ENCODE data around the gene SMAD3. TPM values are rescaled to one million over a fixed set of nuclear protein-coding genes. Genes with fewer than 3 reads are reported as not detected.
"Not testable (repeated sequence)": the region's sequence is repeated elsewhere in the genome, so short reads cannot be mapped to it uniquely, and the experiment has no call there.

Gene SMAD3
- total RNA-seq, 4 donors from 2014 or later, result 21.2 to 32.3 (median 24.2) TPM

GRCh38 chr15:67149773-67150022 lies 84.3 kb downstream of the SMAD3 start:
- peaks cover 56 to 76% (median 73%) of the 10 kb centered on the region in 4 donors for H3K4me1 ChIP-seq
- peak overlapping the region; percentile 50 to 87 (median 85) for H3K27ac ChIP-seq (replicated peaks in 1 of 4)
- DNase-seq (ENCODE audit: extremely low spot score), result no peak
- no peaks in the 10 kb centered on the region for H3K36me3 ChIP-seq
- TF ChIP-seq EP300 (IDR thresholded peaks at IDR 0.05), result no peak
- TF ChIP-seq, protein P1, sequence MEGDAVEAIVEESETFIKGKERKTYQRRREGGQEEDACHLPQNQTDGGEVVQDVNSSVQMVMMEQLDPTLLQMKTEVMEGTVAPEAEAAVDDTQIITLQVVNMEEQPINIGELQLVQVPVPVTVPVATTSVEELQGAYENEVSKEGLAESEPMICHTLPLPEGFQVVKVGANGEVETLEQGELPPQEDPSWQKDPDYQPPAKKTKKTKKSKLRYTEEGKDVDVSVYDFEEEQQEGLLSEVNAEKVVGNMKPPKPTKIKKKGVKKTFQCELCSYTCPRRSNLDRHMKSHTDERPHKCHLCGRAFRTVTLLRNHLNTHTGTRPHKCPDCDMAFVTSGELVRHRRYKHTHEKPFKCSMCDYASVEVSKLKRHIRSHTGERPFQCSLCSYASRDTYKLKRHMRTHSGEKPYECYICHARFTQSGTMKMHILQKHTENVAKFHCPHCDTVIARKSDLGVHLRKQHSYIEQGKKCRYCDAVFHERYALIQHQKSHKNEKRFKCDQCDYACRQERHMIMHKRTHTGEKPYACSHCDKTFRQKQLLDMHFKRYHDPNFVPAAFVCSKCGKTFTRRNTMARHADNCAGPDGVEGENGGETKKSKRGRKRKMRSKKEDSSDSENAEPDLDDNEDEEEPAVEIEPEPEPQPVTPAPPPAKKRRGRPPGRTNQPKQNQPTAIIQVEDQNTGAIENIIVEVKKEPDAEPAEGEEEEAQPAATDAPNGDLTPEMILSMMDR (IDR thresholded peaks at IDR 0.05), result no peak
- no peak for TF ChIP-seq POLR2A (IDR thresholded peaks at IDR 0.05; ENCODE audit: low read depth)
- TF ChIP-seq POLR2AphosphoS5 (IDR thresholded peaks at IDR 0.05), result no peak
- intact Hi-C loops (cut with DNase I), result loop anchor here (10.0 kb wide), 1 partner anchor 285 kb away; no protein-coding TSS in a partner anchor
- no peak overlapping the region for H3K4me3 ChIP-seq
- WGBS, result 52% methylated on average over 1 of the region's 1 CpG
- no peaks in the 10 kb centered on the region for H3K9me3 ChIP-seq
- H3K27me3 ChIP-seq, result no peaks in the 10 kb centered on the region

- H3K27ac ChIP-seq (replicated peaks in 1 of 4), result peak overlapping the region; percentile 50 to 87 (median 85)
- DNase-seq (ENCODE audit: extremely low spot score), result no peak
- no peaks in the 10 kb centered on the region for H3K27me3 ChIP-seq
- H3K4me3 ChIP-seq, result peak overlapping the region in 3 of 4 donors; percentile 0 to 27 (median 11)
- WGBS, result 33% methylated on average over 16 of the region's 16 CpGs
- intact Hi-C loops (cut with DNase I), result loop anchor here (10.0 kb wide), 1 partner anchor 285 kb away; no protein-coding TSS in a partner anchor
- TF ChIP-seq POLR2A (IDR thresholded peaks at IDR 0.05; ENCODE audit: low read depth) (no peak), EP300 (IDR thresholded peaks at IDR 0.05) (no peak), POLR2AphosphoS5 (IDR thresholded peaks at IDR 0.05) (peak; percentile 39 to 57)
- TF ChIP-seq, protein P1 (IDR thresholded peaks at IDR 0.05), result no peak
- H3K4me1 ChIP-seq, result peaks cover 53 to 74% (median 71%) of the 10 kb centered on the region in 4 donors
- H3K9me3 ChIP-seq, result no peaks in the 10 kb centered on the region
- H3K36me3 ChIP-seq, result no peaks in the 10 kb centered on the region
These were observed 84.8 kb downstream of the SMAD3 start for GRCh38 chr15:67150023-67150860.

DNA sequence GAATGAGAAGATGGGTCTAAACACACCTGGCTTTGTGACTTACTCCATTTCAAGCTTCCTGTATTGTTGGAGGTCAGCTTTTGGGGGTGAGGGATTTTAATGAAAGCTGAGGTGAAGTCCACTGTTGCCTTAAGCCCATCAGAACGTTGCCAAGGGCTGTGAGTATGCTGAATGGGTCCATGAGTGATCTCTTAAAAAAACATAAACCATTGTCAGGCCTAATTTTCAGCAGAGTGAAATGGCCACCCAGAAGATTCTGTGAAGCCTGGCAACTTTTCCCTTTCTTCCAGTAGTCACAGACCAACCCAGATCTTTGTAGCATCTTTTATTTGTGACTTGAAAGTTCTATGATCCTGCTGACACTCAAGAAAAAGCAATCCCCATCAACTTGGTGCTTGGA lies 87.0 kb downstream of the SMAD3 start:
- TF ChIP-seq EP300 (IDR thresholded peaks at IDR 0.05) (no peak), POLR2A (IDR thresholded peaks at IDR 0.05; ENCODE audit: low read depth) (no peak), POLR2AphosphoS5 (IDR thresholded peaks at IDR 0.05) (no peak)
- TF ChIP-seq, protein P1 (IDR thresholded peaks at IDR 0.05), result no peak
- no peaks in the 10 kb centered on the region for H3K9me3 ChIP-seq
- DNase-seq (ENCODE audit: extremely low spot score), result no peak
- intact Hi-C loops (cut with DNase I), result loop anchor here (10.0 kb wide), 1 partner anchor 282 kb away; no protein-coding TSS in a partner anchor
- H3K4me3 ChIP-seq, result no peak overlapping the region
- 27% methylated on average over 1 of the region's 1 CpG for WGBS
- H3K27me3 ChIP-seq, result no peaks in the 10 kb centered on the region
- no peak overlapping the region for H3K27ac ChIP-seq (replicated peaks in 1 of 4)
- H3K4me1 ChIP-seq, result peaks cover 37 to 53% (median 53%) of the 10 kb centered on the region in 4 donors
- no peaks in the 10 kb centered on the region for H3K36me3 ChIP-seq

GRCh38 chr15:67153044-67153443 lies 87.6 kb downstream of the SMAD3 start:
- intact Hi-C loops (cut with DNase I), result loop anchor here (10.0 kb wide), 1 partner anchor 282 kb away; no protein-coding TSS in a partner anchor
- H3K4me1 ChIP-seq, result peaks cover 37 to 53% (median 53%) of the 10 kb centered on the region in 4 donors
- not testable (repeated sequence) for H3K9me3 ChIP-seq; DNase-seq (ENCODE audit: extremely low spot score); H3K4me3 ChIP-seq; H3K27ac ChIP-seq (replicated peaks in 1 of 4); H3K36me3 ChIP-seq; H3K27me3 ChIP-seq
- WGBS, result 90% methylated on average over 4 of the region's 6 CpGs

DNA sequence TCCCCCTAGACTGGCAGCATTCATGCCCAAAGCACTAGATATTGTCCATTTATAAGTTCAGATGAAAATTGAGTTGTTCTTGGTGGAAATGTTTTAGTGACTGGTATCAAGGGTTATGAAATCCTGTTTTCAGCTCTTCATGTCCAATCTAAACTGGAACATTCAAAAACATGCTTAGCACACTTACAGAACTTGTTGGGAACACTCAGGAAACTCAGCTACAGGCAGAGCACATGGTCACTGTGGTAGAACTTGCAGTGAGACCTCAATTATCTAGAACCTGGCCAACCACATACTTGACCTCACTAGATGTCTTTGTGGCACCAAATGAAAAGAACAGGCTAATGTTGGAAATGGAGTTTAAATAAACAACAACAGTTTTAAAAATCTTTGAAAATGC lies 88.8 kb downstream of the SMAD3 start:
- Histone ChIP-seq H3K4me1 (peaks cover 34 to 51% (median 49%) of the 10 kb centered on the region in 4 donors), H3K36me3 (no peaks in the 10 kb centered on the region), H3K9me3 (no peaks in the 10 kb centered on the region), H3K27ac (replicated peaks in 1 of 4) (no peak overlapping the region), H3K4me3 (no peak overlapping the region), H3K27me3 (no peaks in the 10 kb centered on the region)
- TF ChIP-seq POLR2A (IDR thresholded peaks at IDR 0.05; ENCODE audit: low read depth) (no peak), POLR2AphosphoS5 (IDR thresholded peaks at IDR 0.05) (no peak), EP300 (IDR thresholded peaks at IDR 0.05) (no peak)
- TF ChIP-seq, protein P1 (IDR thresholded peaks at IDR 0.05), result no peak
- no peak for DNase-seq (ENCODE audit: extremely low spot score)
- intact Hi-C loops (cut with DNase I), result loop anchor here (10.0 kb wide), 1 partner anchor 281 kb away; no protein-coding TSS in a partner anchor

Data from esophagus muscularis mucosa (tissue), 4 donors.